T-helper 2 cell treated with Interferon-gamma antibody and Interleukin-4, amounts not matched to agents 5 μg/mL and 100 μg/mL, for 36 hours (primary cell): ENCODE measurements around the gene AFAP1L2.

Experiments used
- DNase-seq: peaks from one replicate; pipeline ENCODE4 v3.0.0; 2021; ENCODE audit warnings: low spot score
- H3K27ac Mint-ChIP-seq: one replicate; pipeline ENCODE4 v1.8.0; 2021; ENCODE audit warnings: mild to moderate bottlenecking, mixed read lengths
- H3K27me3 Mint-ChIP-seq: one replicate; pipeline ENCODE4 v1.8.0; 2021; ENCODE audit warnings: low read depth, mixed read lengths
- H3K36me3 Mint-ChIP-seq: one replicate; pipeline ENCODE4 v1.8.0; 2021; ENCODE audit warnings: low read depth, mixed read lengths
- H3K4me1 Mint-ChIP-seq: one replicate; pipeline ENCODE4 v1.8.0; 2021; ENCODE audit warnings: low read depth, mixed read lengths
- H3K4me3 Mint-ChIP-seq: one replicate; pipeline ENCODE4 v1.8.0; 2022; ENCODE audit warnings: mild to moderate bottlenecking, moderate library complexity, mixed read lengths
- H3K9me3 Mint-ChIP-seq: one replicate; pipeline ENCODE4 v1.8.0; 2021; ENCODE audit warnings: mixed read lengths

AFAP1L2 gene

GRCh38 chr10:114402233-114402632 is 2.1 kb downstream of the AFAP1L2 start:
- H3K4me1 Mint-ChIP-seq = peaks cover 12% of the 10 kb centered on the region
- H3K36me3 Mint-ChIP-seq = no peaks in the 10 kb centered on the region
- H3K27me3 Mint-ChIP-seq = peaks cover 71% of the 10 kb centered on the region
- H3K4me3 Mint-ChIP-seq = no peak overlapping the region
- H3K27ac Mint-ChIP-seq = no peak overlapping the region
- no peak for DNase-seq
- H3K9me3 Mint-ChIP-seq = no peaks in the 10 kb centered on the region

- Mint-ChIP-seq H3K27ac (no peak overlapping the region), H3K4me3 (no peak overlapping the region), H3K4me1 (peaks cover 13% of the 10 kb centered on the region), H3K9me3 (no peaks in the 10 kb centered on the region), H3K36me3 (no peaks in the 10 kb centered on the region), H3K27me3 (peaks cover 76% of the 10 kb centered on the region)
- DNase-seq = no peak
These were observed 3.0 kb downstream of the AFAP1L2 start for GRCh38 chr10:114401195-114401791.

- no peak for DNase-seq
- H3K36me3 Mint-ChIP-seq = no peaks in the 10 kb centered on the region
- H3K27ac Mint-ChIP-seq = no peak overlapping the region
- H3K9me3 Mint-ChIP-seq = no peaks in the 10 kb centered on the region
- H3K4me1 Mint-ChIP-seq = peaks cover 13% of the 10 kb centered on the region
- peaks cover 77% of the 10 kb centered on the region for H3K27me3 Mint-ChIP-seq
- H3K4me3 Mint-ChIP-seq = no peak overlapping the region
These were observed 4.2 kb downstream of the AFAP1L2 start for GRCh38 chr10:114400091-114400490.

- Mint-ChIP-seq H3K27ac (no peak overlapping the region), H3K36me3 (no peaks in the 10 kb centered on the region), H3K4me1 (peaks cover 16% of the 10 kb centered on the region), H3K4me3 (no peak overlapping the region), H3K9me3 (no peaks in the 10 kb centered on the region), H3K27me3 (peaks cover 77% of the 10 kb centered on the region)
- DNase-seq = no peak
These were observed 4.7 kb downstream of the AFAP1L2 start for GRCh38 chr10:114399576-114399975.

- Mint-ChIP-seq H3K9me3 (no peaks in the 10 kb centered on the region), H3K27me3 (peaks cover 80% of the 10 kb centered on the region), H3K4me3 (no peak overlapping the region), H3K36me3 (no peaks in the 10 kb centered on the region), H3K4me1 (peaks cover 18% of the 10 kb centered on the region), H3K27ac (no peak overlapping the region)
- DNase-seq = no peak
These were observed 5.5 kb downstream of the AFAP1L2 start for GRCh38 chr10:114398587-114399331.

GRCh38 chr10:114397651-114398145 is 6.6 kb downstream of the AFAP1L2 start:
- H3K4me3 Mint-ChIP-seq = no peak overlapping the region
- no peaks in the 10 kb centered on the region for H3K36me3 Mint-ChIP-seq
- no peaks in the 10 kb centered on the region for H3K9me3 Mint-ChIP-seq
- no peak for DNase-seq
- H3K4me1 Mint-ChIP-seq = peaks cover 12% of the 10 kb centered on the region
- peaks cover 72% of the 10 kb centered on the region for H3K27me3 Mint-ChIP-seq
- no peak overlapping the region for H3K27ac Mint-ChIP-seq

GRCh38 chr10:114396464-114396863 is 7.8 kb downstream of the AFAP1L2 start:
- no peak for DNase-seq
- Mint-ChIP-seq H3K27me3 (peaks cover 60% of the 10 kb centered on the region), H3K36me3 (no peaks in the 10 kb centered on the region), H3K9me3 (no peaks in the 10 kb centered on the region), H3K4me1 (peaks cover 10% of the 10 kb centered on the region), H3K4me3 (no peak overlapping the region), H3K27ac (no peak overlapping the region)

GRCh38 chr10:114395366-114396022 is 8.8 kb downstream of the AFAP1L2 start:
- H3K9me3 Mint-ChIP-seq = no peaks in the 10 kb centered on the region
- no peak overlapping the region for H3K4me3 Mint-ChIP-seq
- H3K36me3 Mint-ChIP-seq = no peaks in the 10 kb centered on the region
- DNase-seq = no peak
- peaks cover 10% of the 10 kb centered on the region for H3K4me1 Mint-ChIP-seq
- H3K27ac Mint-ChIP-seq = no peak overlapping the region
- H3K27me3 Mint-ChIP-seq = peaks cover 50% of the 10 kb centered on the region

GRCh38 chr10:114394531-114394930 is 9.8 kb downstream of the AFAP1L2 start:
- peaks cover 6% of the 10 kb centered on the region for H3K9me3 Mint-ChIP-seq
- H3K4me1 Mint-ChIP-seq = peaks cover 10% of the 10 kb centered on the region
- no peaks in the 10 kb centered on the region for H3K36me3 Mint-ChIP-seq
- no peak overlapping the region for H3K4me3 Mint-ChIP-seq
- DNase-seq = no peak
- no peak overlapping the region for H3K27ac Mint-ChIP-seq
- H3K27me3 Mint-ChIP-seq = peaks cover 46% of the 10 kb centered on the region

GRCh38 chr10:114393886-114394285 is 10.4 kb downstream of the AFAP1L2 start:
- H3K4me1 Mint-ChIP-seq = peaks cover 12% of the 10 kb centered on the region
- H3K27me3 Mint-ChIP-seq = peaks cover 43% of the 10 kb centered on the region
- no peak for DNase-seq
- no peaks in the 10 kb centered on the region for H3K36me3 Mint-ChIP-seq
- no peak overlapping the region for H3K27ac Mint-ChIP-seq
- H3K9me3 Mint-ChIP-seq = peaks cover 9% of the 10 kb centered on the region
- H3K4me3 Mint-ChIP-seq = no peak overlapping the region

GRCh38 chr10:114393482-114393881 is 10.8 kb downstream of the AFAP1L2 start:
- Mint-ChIP-seq H3K9me3 (peaks cover 13% of the 10 kb centered on the region), H3K27ac (no peak overlapping the region), H3K27me3 (peaks cover 39% of the 10 kb centered on the region), H3K36me3 (no peaks in the 10 kb centered on the region), H3K4me3 (no peak overlapping the region), H3K4me1 (peaks cover 14% of the 10 kb centered on the region)
- DNase-seq = no peak

GRCh38 chr10:114392112-114392835 is 12.0 kb downstream of the AFAP1L2 start:
- no peak for DNase-seq
- peaks cover 32% of the 10 kb centered on the region for H3K27me3 Mint-ChIP-seq
- H3K4me1 Mint-ChIP-seq = peaks cover 16% of the 10 kb centered on the region
- no peak overlapping the region for H3K27ac Mint-ChIP-seq
- peaks cover 3% of the 10 kb centered on the region for H3K36me3 Mint-ChIP-seq
- H3K9me3 Mint-ChIP-seq = peaks cover 17% of the 10 kb centered on the region
- no peak overlapping the region for H3K4me3 Mint-ChIP-seq

GRCh38 chr10:114391599-114391998 is 12.7 kb downstream of the AFAP1L2 start:
- H3K9me3 Mint-ChIP-seq = peaks cover 17% of the 10 kb centered on the region
- no peak overlapping the region for H3K27ac Mint-ChIP-seq
- H3K27me3 Mint-ChIP-seq = peaks cover 25% of the 10 kb centered on the region
- no peak for DNase-seq
- peaks cover 15% of the 10 kb centered on the region for H3K4me1 Mint-ChIP-seq
- H3K4me3 Mint-ChIP-seq = no peak overlapping the region
- H3K36me3 Mint-ChIP-seq = peaks cover 3% of the 10 kb centered on the region

GRCh38 chr10:114389426-114389825 is 14.9 kb downstream of the AFAP1L2 start:
- H3K9me3 Mint-ChIP-seq = peaks cover 17% of the 10 kb centered on the region
- no peak overlapping the region for H3K4me3 Mint-ChIP-seq
- H3K4me1 Mint-ChIP-seq = peaks cover 10% of the 10 kb centered on the region
- no peak overlapping the region for H3K27ac Mint-ChIP-seq
- peaks cover 3% of the 10 kb centered on the region for H3K36me3 Mint-ChIP-seq
- DNase-seq = no peak
- H3K27me3 Mint-ChIP-seq = peaks cover 5% of the 10 kb centered on the region
